ENCODE measurements around the gene ACTR6.

- TF ChIP-seq CTCF (optimal IDR thresholded peaks at IDR 0.05 in 1 of 3, IDR thresholded peaks at IDR 0.05 in 1 of 3, conservative IDR thresholded peaks at IDR 0.05 in 1 of 3; ENCODE audit: extremely low read depth in 1 of 3, insufficient read depth in 2 of 3, low read length in 3 of 3) (no peak), EZH2 (IDR thresholded peaks at IDR 0.05; ENCODE audit: low read length) (no peak)
Measured at GRCh38 chr12:100201604-100202423, 1.2 kb downstream of the ACTR6 start.
